Skeletal muscle satellite cell (primary cell): Measurements from ENCODE around the gene CDH1. TPM values are rescaled to one million over a fixed set of nuclear protein-coding genes. Genes with fewer than 3 reads are reported as not detected.

Experiments
- H3K27me3 ChIP-seq: 2 replicates; pipeline ENCODE4 v1.7.0; 2013; ENCODE audit warnings: low read length; ENCODE audit not compliant: control insufficient read depth, insufficient read depth
- H3K36me3 ChIP-seq: 2 replicates; pipeline ENCODE4 v1.7.0; 2013; ENCODE audit warnings: mild to moderate bottlenecking, control low read depth, low read length; ENCODE audit not compliant: insufficient read depth
- H3K4me1 ChIP-seq: 2 replicates; pipeline ENCODE4 v1.7.0; 2013; ENCODE audit warnings: low read length; ENCODE audit not compliant: control insufficient read depth, insufficient read depth
- H3K4me2 ChIP-seq: 2 replicates; pipeline ENCODE4 v1.7.0; 2013; ENCODE audit warnings: mild to moderate bottlenecking, low read length
- H3K4me3 ChIP-seq: 2 replicates; pipeline ENCODE4 v1.7.0; 2013; ENCODE audit warnings: low read length
- H3K9ac ChIP-seq: 2 replicates; pipeline ENCODE4 v1.7.0; 2013; ENCODE audit warnings: mild to moderate bottlenecking, low read depth, low read length, moderate library complexity
- H3K9me3 ChIP-seq: replicated peaks from 2 replicates; pipeline ENCODE4 v1.7.0; 2013; ENCODE audit warnings: mild to moderate bottlenecking, control low read depth, low read length
- total RNA-seq: library from RNA; depleted of rRNA; stranded (reverse); fragments of >200 nt; gene quantifications from 2 replicates; pipeline ENCODE4 v1.2.3, GENCODE V29; 2012; rRNA removed

Gene CDH1
- not detected in 2 replicates for total RNA-seq

DNA sequence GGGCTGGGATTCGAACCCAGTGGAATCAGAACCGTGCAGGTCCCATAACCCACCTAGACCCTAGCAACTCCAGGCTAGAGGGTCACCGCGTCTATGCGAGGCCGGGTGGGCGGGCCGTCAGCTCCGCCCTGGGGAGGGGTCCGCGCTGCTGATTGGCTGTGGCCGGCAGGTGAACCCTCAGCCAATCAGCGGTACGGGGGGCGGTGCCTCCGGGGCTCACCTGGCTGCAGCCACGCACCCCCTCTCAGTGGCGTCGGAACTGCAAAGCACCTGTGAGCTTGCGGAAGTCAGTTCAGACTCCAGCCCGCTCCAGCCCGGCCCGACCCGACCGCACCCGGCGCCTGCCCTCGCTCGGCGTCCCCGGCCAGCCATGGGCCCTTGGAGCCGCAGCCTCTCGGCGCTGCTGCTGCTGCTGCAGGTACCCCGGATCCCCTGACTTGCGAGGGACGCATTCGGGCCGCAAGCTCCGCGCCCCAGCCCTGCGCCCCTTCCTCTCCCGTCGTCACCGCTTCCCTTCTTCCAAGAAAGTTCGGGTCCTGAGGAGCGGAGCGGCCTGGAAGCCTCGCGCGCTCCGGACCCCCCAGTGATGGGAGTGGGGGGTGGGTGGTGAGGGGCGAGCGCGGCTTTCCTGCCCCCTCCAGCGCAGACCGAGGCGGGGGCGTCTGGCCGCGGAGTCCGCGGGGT lies at the start of gene CDH1:
CDH1 (plus strand) TSS at position 247 of the 684 bp plus-strand sequence; CDS start at position 371, 124 bp downstream.
- Histone ChIP-seq H3K4me2 (peak within 1 kb of the TSS; percentile 15), H3K4me1 (no peaks in the 10 kb centered on the region), H3K4me3 (no peak within 1 kb of the TSS), H3K27me3 (peaks cover 43% of the 10 kb centered on the region), H3K9ac (no peak within 1 kb of the TSS), H3K9me3 (no peaks in the 10 kb centered on the region), H3K36me3 (no peaks in the 10 kb centered on the region)

DNA sequence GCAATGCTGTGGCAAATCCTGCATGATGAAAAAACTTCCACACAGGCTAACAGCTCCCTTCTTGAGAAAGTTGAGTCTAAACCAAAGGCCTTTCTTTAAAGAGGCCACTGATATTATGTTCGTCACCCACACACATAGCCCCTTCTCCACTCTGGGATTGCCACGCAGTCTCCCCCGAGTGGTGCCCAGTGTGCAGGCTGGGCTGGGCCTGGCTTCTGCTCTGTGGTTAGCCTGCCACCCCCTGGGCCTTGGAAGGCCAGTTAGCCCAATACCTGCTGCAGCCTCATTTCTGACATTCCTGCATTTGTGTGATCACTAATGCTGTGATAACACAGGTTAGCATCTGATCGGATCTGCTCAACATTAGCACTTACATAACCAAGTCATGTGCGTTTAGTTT lies 47.2 kb upstream of the CDH1 start:
- Histone ChIP-seq H3K4me1 (no peaks in the 10 kb centered on the region), H3K4me2 (no peak overlapping the region), H3K9me3 (no peaks in the 10 kb centered on the region), H3K9ac (no peak overlapping the region), H3K27me3 (peaks cover 2% of the 10 kb centered on the region), H3K4me3 (no peak overlapping the region), H3K36me3 (no peaks in the 10 kb centered on the region)

DNA sequence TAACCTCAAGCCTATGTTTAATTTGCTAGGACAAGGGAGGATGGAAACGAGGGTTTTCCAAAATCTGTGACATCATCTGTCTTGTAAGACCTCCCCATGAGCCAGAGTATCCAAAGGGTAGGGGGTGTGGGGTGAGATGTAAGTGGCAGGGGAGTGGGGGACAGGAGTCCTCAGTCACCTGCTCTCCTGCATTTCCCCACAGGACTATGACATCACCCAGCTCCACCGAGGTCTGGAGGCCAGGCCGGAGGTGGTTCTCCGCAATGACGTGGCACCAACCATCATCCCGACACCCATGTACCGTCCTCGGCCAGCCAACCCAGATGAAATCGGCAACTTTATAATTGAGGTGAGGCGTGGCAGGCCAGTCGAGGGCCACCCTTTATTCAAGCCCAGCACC lies 41.5 kb upstream of the CDH1 start:
- H3K27me3 ChIP-seq, result no peaks in the 10 kb centered on the region
- H3K4me2 ChIP-seq, result no peak overlapping the region
- no peaks in the 10 kb centered on the region for H3K36me3 ChIP-seq
- no peaks in the 10 kb centered on the region for H3K9me3 ChIP-seq
- no peak overlapping the region for H3K4me3 ChIP-seq
- H3K4me1 ChIP-seq, result peaks cover 10% of the 10 kb centered on the region
- H3K9ac ChIP-seq, result no peak overlapping the region

DNA sequence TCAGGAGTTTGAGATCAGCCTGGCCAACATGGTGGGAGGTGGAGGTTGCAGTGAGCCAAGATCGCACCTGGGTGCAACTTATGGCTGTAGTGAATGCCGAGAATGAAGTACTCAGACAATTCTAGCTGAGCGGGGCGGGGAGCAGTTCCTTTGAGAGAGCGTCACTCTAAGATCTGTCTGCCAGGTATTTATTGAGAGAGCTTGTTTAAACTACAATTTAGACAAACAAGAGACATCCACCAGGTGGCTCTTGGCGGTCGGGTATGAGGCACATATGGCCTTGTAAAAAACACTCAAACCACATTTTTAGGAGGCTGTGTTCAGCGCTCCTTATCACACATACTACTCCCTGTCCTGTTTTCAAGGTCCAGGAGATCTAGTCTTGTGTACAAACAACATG lies 40.6 kb upstream of the CDH1 start:
- H3K27me3 ChIP-seq, result no peaks in the 10 kb centered on the region
- no peaks in the 10 kb centered on the region for H3K36me3 ChIP-seq
- no peak overlapping the region for H3K9ac ChIP-seq

DNA sequence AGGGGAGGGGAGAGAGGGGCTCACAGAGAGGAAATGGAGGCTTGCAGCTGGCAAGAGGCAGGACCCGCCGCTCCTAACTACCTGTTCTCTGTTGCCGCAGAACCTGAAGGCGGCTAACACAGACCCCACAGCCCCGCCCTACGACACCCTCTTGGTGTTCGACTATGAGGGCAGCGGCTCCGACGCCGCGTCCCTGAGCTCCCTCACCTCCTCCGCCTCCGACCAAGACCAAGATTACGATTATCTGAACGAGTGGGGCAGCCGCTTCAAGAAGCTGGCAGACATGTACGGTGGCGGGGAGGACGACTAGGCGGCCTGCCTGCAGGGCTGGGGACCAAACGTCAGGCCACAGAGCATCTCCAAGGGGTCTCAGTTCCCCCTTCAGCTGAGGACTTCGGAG lies 39.0 kb upstream of the CDH1 start:
- Histone ChIP-seq H3K4me3 (no peak overlapping the region), H3K9ac (no peak overlapping the region), H3K36me3 (no peaks in the 10 kb centered on the region), H3K4me2 (no peak overlapping the region), H3K27me3 (no peaks in the 10 kb centered on the region), H3K9me3 (no peaks in the 10 kb centered on the region), H3K4me1 (peaks cover 10% of the 10 kb centered on the region)

More for the DNA sequence above, 40.6 kb upstream of the CDH1 start:
- Histone ChIP-seq H3K4me2 (no peak overlapping the region), H3K4me1 (peaks cover 10% of the 10 kb centered on the region), H3K9me3 (no peaks in the 10 kb centered on the region), H3K4me3 (no peak overlapping the region)

DNA sequence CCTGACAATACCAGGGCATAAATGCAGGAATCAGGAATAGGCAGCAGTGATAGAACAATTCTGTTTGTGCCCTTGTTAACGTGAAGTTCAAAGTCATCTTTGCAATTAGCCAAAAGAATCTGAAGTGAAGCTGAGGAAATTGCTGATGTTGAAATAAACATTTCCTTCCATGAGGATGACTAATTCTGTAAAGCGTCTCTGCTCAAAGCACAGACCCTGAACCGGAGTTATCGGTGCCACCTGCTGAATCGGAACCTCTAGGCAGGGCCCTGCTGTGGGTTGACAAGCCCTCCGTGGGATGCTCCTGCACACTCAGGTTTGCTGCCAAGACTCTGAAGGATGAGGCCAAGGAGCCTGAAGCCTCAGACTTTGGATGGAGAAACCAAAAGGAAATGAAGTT lies 37.0 kb upstream of the CDH1 start:
- Histone ChIP-seq H3K27me3 (no peaks in the 10 kb centered on the region), H3K4me1 (peaks cover 10% of the 10 kb centered on the region), H3K9me3 (no peaks in the 10 kb centered on the region), H3K4me2 (peak overlapping the region; percentile 51), H3K9ac (no peak overlapping the region), H3K4me3 (no peak overlapping the region), H3K36me3 (no peaks in the 10 kb centered on the region)

DNA sequence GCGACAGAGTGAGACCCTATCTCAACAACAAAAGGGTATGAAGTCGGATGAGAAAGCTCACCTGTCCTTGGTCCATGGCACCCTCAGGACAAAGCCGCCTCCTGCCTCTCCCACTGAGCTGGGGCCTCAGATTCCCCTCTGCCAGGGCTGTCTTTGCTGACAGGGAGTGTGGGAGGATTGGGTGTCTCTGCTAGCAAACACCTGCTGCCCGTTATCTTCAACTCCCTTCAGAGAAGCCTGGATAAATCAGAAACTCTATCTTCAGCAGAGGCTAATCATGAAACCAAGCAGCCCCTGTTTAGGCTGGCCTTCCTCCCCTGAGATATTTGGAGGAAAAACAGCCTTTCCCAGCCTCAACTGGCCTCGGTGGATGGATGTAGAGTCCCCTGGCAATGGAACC lies 36.3 kb upstream of the CDH1 start:
- no peaks in the 10 kb centered on the region for H3K27me3 ChIP-seq
- H3K36me3 ChIP-seq, result no peaks in the 10 kb centered on the region
- H3K4me1 ChIP-seq, result peaks cover 10% of the 10 kb centered on the region
- H3K9me3 ChIP-seq, result no peaks in the 10 kb centered on the region
- H3K4me3 ChIP-seq, result no peak overlapping the region
- H3K4me2 ChIP-seq, result no peak overlapping the region
- H3K9ac ChIP-seq, result no peak overlapping the region

DNA sequence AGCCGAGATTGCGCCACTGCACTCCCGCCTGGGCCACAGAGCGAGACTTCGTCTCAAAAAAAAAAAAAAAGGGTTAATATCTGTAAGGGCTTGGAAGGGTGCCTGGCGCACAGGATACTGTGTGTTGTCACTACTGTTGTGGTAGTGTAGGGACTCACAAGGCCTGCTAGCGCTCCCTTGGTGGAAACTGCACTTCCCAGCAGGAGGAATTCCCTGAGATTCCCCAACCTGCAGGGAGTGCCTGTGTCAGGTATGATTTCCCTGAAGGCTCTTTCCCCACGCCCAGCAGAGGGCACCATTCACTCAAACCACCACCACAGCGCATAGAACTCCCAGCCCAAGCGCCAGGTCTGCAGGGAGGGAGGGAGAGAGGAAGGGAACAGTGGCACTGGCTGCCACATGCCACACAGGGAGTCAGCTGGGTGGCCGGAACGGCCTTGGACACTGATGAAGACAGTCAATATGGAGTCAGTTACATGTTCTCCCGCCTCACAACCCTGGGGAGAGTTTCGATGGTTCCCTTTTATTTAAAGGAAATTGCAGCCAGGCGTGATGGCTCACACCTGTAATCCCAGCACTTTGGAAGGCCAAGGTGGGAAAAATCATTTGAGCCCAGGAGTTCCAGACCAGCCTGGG lies 32.7 kb upstream of the CDH1 start:
- no peaks in the 10 kb centered on the region for H3K27me3 ChIP-seq
- H3K4me3 ChIP-seq, result no peak overlapping the region
- H3K36me3 ChIP-seq, result no peaks in the 10 kb centered on the region
- peaks cover 21% of the 10 kb centered on the region for H3K4me1 ChIP-seq
- H3K9me3 ChIP-seq, result no peaks in the 10 kb centered on the region
- no peak overlapping the region for H3K4me2 ChIP-seq
- H3K9ac ChIP-seq, result no peak overlapping the region

DNA sequence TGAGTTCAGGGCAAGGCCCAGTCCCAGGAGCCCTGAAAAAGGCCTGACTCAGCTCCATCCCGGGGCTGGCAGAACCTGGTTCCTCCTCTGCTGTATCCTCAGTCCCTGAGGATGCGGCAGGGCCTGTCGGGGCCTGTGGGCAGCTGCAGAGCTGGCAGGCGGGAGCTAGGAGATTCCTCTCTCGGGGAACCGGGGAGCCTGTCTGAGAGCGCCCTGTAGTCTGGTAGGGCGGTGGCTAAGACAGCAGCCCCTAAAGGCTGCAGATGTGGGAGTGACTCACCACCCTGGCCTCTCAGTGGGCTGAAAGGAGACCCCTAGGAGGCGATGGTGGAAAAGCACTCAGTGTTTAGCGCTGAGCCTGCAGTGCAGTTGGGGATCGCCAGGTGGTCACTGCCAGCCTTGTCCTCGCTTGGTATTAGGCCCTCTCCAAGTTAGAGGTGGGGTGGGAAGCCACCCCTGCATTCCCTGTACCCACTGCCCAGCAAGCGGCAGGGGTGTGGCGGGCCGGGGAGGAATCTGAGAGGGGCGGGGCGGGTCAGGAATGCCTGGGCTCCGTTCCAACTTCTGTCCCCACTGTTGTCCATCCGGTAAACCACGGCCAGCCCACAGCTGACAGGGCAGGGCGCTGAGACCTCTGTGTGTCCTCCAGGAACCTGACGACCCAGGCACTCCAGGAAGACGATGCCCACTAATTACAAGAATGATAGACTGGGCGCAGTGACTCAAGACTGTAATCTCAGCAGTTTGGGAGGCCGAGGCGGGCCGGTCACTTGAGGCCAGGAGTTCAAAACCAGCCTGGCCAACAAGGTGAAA lies 29.5 kb upstream of the CDH1 start:
- H3K36me3 ChIP-seq, result no peaks in the 10 kb centered on the region
- no peaks in the 10 kb centered on the region for H3K9me3 ChIP-seq
- no peak overlapping the region for H3K4me2 ChIP-seq
- H3K4me3 ChIP-seq, result no peak overlapping the region
- peaks cover 12% of the 10 kb centered on the region for H3K27me3 ChIP-seq
- H3K9ac ChIP-seq, result no peak overlapping the region
- peaks cover 12% of the 10 kb centered on the region for H3K4me1 ChIP-seq

DNA sequence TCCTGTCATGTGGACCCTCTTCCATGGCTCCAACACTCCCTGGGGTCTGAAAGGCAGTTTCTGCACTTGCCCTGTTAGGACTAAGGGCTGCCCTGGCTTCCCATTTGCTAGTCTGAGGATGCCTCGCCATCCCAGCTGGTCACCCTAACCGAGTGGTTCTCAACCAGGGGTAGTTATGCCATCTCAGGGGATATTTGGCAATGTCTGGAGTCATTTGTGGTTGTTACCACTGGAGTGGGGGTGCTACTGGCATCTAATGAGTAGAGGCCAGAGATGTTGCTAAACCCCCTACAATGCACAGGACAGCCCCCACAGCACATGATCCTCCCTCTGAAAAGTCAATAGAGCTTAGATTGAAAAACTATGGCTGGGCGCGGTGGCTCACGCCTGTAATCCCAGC lies 26.9 kb upstream of the CDH1 start:
- Histone ChIP-seq H3K36me3 (no peaks in the 10 kb centered on the region), H3K27me3 (peaks cover 22% of the 10 kb centered on the region), H3K9ac (no peak overlapping the region), H3K9me3 (no peaks in the 10 kb centered on the region), H3K4me2 (no peak overlapping the region), H3K4me1 (peaks cover 12% of the 10 kb centered on the region), H3K4me3 (no peak overlapping the region)

DNA sequence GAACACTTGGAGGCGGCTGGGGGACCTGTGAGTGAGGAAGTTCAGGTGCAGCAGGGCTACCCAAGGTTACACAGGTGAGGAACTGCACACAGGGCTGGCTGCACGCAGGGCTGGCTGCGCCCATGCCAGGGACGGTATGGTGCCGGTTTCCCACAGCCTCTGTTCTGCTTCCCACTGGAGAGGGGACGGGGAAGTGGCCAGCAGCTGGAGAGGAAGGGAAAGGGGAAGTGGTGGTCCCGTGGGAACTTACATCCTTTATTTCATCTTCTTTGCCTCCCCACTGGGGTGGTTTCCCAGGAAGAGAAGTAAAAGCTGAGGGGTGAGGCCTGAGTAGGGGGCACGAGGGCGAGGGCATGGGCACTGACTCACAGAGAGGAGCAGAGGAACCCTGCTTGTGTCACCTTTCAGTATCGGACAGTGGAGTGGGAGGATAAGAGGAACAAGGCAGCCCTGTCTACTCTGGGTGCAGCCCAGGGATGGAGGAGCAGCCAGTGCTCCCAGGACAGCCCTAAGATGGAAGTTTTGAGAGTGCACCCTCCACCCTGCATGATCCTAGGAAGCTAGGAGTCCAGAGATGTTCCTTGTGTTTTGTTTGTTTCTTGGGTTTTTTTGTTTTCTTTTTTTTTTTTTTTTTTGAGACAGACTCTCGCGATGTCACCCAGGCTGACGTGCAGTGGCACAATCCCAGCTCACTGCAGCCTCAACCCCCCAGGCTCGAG lies 25.5 kb upstream of the CDH1 start:
- Histone ChIP-seq H3K9ac (no peak overlapping the region), H3K4me2 (no peak overlapping the region), H3K4me1 (peaks cover 12% of the 10 kb centered on the region), H3K36me3 (no peaks in the 10 kb centered on the region), H3K9me3 (no peaks in the 10 kb centered on the region), H3K27me3 (peaks cover 22% of the 10 kb centered on the region), H3K4me3 (no peak overlapping the region)
